Liver (tissue), 9 donors: ENCODE data around the gene KAT5. TPM values are rescaled to one million over a fixed set of nuclear protein-coding genes. Genes with fewer than 3 reads are reported as not detected.

ENCODE experiments used
- DNase-seq: peaks from one replicate; pipeline ENCODE4 v3.0.0-alpha.2; 2017; ENCODE audit warnings: low spot score
- H3K27ac ChIP-seq, 2 donors: one replicate each; pipeline ENCODE4 v1.7.0; 2013; ENCODE audit warnings: inconsistent platforms in 2 of 2, low read length in 2 of 2, control low read depth in 1 of 2, low read depth in 1 of 2, mild to moderate bottlenecking in 1 of 2
- H3K27me3 ChIP-seq, 4 donors: one replicate each; pipeline versions ENCODE4 v1.6.1 to v1.7.0; 2013; ENCODE audit warnings: low read length in 3 of 4, inconsistent platforms in 1 of 4, mild to moderate bottlenecking in 1 of 4, moderate library complexity in 1 of 4; ENCODE audit not compliant: control insufficient read depth in 4 of 4, insufficient read depth in 4 of 4
- H3K36me3 ChIP-seq, 4 donors: one replicate each; pipeline versions ENCODE4 v1.6.1 to v1.7.0; 2013; ENCODE audit warnings: low read length in 3 of 4, mild to moderate bottlenecking in 3 of 4, low read depth in 1 of 4, moderate library complexity in 1 of 4; ENCODE audit not compliant: control insufficient read depth in 4 of 4, insufficient read depth in 3 of 4
- H3K4me1 ChIP-seq, 4 donors: one replicate each; pipeline versions ENCODE4 v1.6.1 to v1.7.0; 2013; ENCODE audit warnings: low read length in 3 of 4, mild to moderate bottlenecking in 3 of 4, moderate library complexity in 1 of 4; ENCODE audit not compliant: control insufficient read depth in 4 of 4, insufficient read depth in 4 of 4
- H3K4me3 ChIP-seq, 3 donors: one replicate each; pipeline versions ENCODE4 v1.6.1 to v1.7.0; 2013; ENCODE audit warnings: low read length in 3 of 3, control low read depth in 1 of 3, low read depth in 1 of 3, mild to moderate bottlenecking in 1 of 3
- H3K9ac ChIP-seq, 2 donors: one replicate each; pipeline ENCODE4 v1.7.0; 2013; ENCODE audit warnings: low read length in 2 of 2, mild to moderate bottlenecking in 2 of 2, moderate library complexity in 2 of 2, control low read depth in 1 of 2, low read depth in 1 of 2
- H3K9me3 ChIP-seq, 4 donors: one replicate each; pipeline versions ENCODE4 v1.6.1 to v1.7.0; 2013; ENCODE audit warnings: low read length in 3 of 4; ENCODE audit not compliant: control insufficient read depth in 4 of 4
- ATF3 ChIP-seq: IDR thresholded peaks from 2 replicates; pipeline ENCODE4 v1.6.1; 2016; ENCODE audit warnings: antibody characterized with exemption
- CTCF ChIP-seq: fragments of 150-350 bp; IDR thresholded peaks from 2 replicates; pipeline ENCODE4 v1.5.1; 2017; ENCODE audit warnings: improper control_type of control experiment, low read depth, low read length; ENCODE audit not compliant: missing input control
- EGR1 ChIP-seq, 2 donors: IDR thresholded peaks; 2 replicates each; pipeline ENCODE4 v1.6.1; 2016 to 2018; ENCODE audit warnings: antibody characterized with exemption in 2 of 2, low read depth in 2 of 2
- FOXA1 ChIP-seq: IDR thresholded peaks from 2 replicates; pipeline ENCODE4 v1.6.1; 2016; ENCODE audit warnings: antibody characterized with exemption
- FOXA2 ChIP-seq: IDR thresholded peaks from 2 replicates; pipeline ENCODE4 v1.6.1; 2016; ENCODE audit warnings: antibody characterized with exemption
- GABPA ChIP-seq, 2 donors: IDR thresholded peaks in 1 of 2; conservative IDR thresholded peaks in 1 of 2; 2 replicates each; pipeline ENCODE4 v1.6.1; 2016; ENCODE audit warnings: antibody characterized with exemption in 2 of 2, mild to moderate bottlenecking in 1 of 2, moderate library complexity in 1 of 2
- HNF4A ChIP-seq, 2 donors: conservative IDR thresholded peaks; 2 replicates each; pipeline ENCODE4 v1.6.1; 2016; ENCODE audit warnings: antibody characterized with exemption in 2 of 2, mild to moderate bottlenecking in 2 of 2
- HNF4G ChIP-seq: IDR thresholded peaks from 2 replicates; pipeline ENCODE4 v1.6.1; 2016; ENCODE audit warnings: antibody characterized with exemption
- JUND ChIP-seq, 2 donors: IDR thresholded peaks; 2 replicates each; pipeline ENCODE4 v1.6.1; 2016; ENCODE audit warnings: antibody characterized with exemption in 2 of 2
- MAX ChIP-seq: IDR thresholded peaks from 2 replicates; pipeline ENCODE4 v1.6.1; 2016; ENCODE audit warnings: antibody characterized with exemption
- NR2F2 ChIP-seq: IDR thresholded peaks from 2 replicates; pipeline ENCODE4 v1.6.1; 2016; ENCODE audit warnings: antibody characterized with exemption
- RAD21 ChIP-seq, 2 donors: IDR thresholded peaks; 2 replicates each; pipeline ENCODE4 v1.6.1; 2016; ENCODE audit warnings: antibody characterized with exemption in 2 of 2, mild to moderate bottlenecking in 2 of 2
- REST ChIP-seq: IDR thresholded peaks from 2 replicates; pipeline ENCODE4 v1.6.1; 2016; ENCODE audit warnings: antibody characterized with exemption, mild to moderate bottlenecking
- RXRA ChIP-seq, 2 donors: IDR thresholded peaks; 2 replicates each; pipeline ENCODE4 v1.6.1; 2017 to 2018; ENCODE audit warnings: antibody characterized with exemption in 2 of 2, mild to moderate bottlenecking in 1 of 2
- SP1 ChIP-seq: IDR thresholded peaks from 2 replicates; pipeline ENCODE4 v1.6.1; 2018; ENCODE audit warnings: antibody characterized with exemption, mild to moderate bottlenecking
- TAF1 ChIP-seq: conservative IDR thresholded peaks from 2 replicates; pipeline ENCODE4 v1.6.1; 2016; ENCODE audit warnings: antibody characterized with exemption, mild to moderate bottlenecking
- ZBTB33 ChIP-seq: IDR thresholded peaks from 2 replicates; pipeline ENCODE4 v1.6.1; 2016; ENCODE audit warnings: antibody characterized with exemption
- WGBS: extraction: QIAGEN DNeasy Blood & Tissue Kit; methylation state at CpG from one replicate; pipeline ENCODE4 v1.1.7; 2013; 5-methylcytosine and 5-hydroxymethylcytosine counted together
- polyA plus RNA-seq, 2 donors: library from polyadenylated mRNA; stranded (reverse) in 1 of 2; unstranded in 1 of 2; fragments of 200-250 nt in 1 of 2; fragments of >200 nt in 1 of 2; fragmentation: Nextera tagmentation in 1 of 2; extraction: Ambion mirVana in 1 of 2; gene quantifications; one replicate each; pipeline versions ENCODE4 v1.2.1 to v1.2.3, GENCODE V29; 2013 to 2015
- total RNA-seq, 2 donors: library from RNA; depleted of rRNA; stranded (reverse); fragments of >200 nt; gene quantifications; one replicate each; pipeline ENCODE4 v1.2.3, GENCODE V29; 2014
- donor health status: healthy.
- donor health status: healthy.
- donor health status: healthy.
- donor health status: healthy.
- donor health status: healthy.

Gene KAT5
- total and polyA plus RNA-seq, 4 donors, result 15.5 to 22.9 (median 18.4) TPM

GRCh38 chr11:65716774-65717405 lies 4.8 kb downstream of the KAT5 start:
- peaks cover 5 to 37% (median 27%) of the 10 kb centered on the region in 4 donors for H3K4me1 ChIP-seq
- no peaks in the 10 kb centered on the region for H3K27me3 ChIP-seq
- DNase-seq, result no peak
- H3K36me3 ChIP-seq, result peaks cover 11 to 54% (median 42%) of the 10 kb centered on the region in 4 donors
- H3K4me3 ChIP-seq, result no peak overlapping the region
- TF ChIP-seq JUND (IDR thresholded peaks at IDR 0.05) (no peak), HNF4G (no peak), RXRA (IDR thresholded peaks at IDR 0.05) (no peak), FOXA1 (no peak), MAX (no peak), FOXA2 (no peak), ZBTB33 (no peak), ATF3 (no peak), SP1 (no peak), EGR1 (IDR thresholded peaks at IDR 0.05; ENCODE audit: low read depth in 2 of 2) (no peak), HNF4A (conservative IDR thresholded peaks at IDR 0.05) (no peak), CTCF (no peak), TAF1 (no peak), RAD21 (IDR thresholded peaks at IDR 0.05) (no peak), GABPA (IDR thresholded peaks at IDR 0.05 in 1 of 2, conservative IDR thresholded peaks at IDR 0.05 in 1 of 2) (no peak), NR2F2 (no peak), REST (no peak)
- H3K9me3 ChIP-seq, result no peaks in the 10 kb centered on the region
- H3K27ac ChIP-seq, result no peak overlapping the region
- WGBS, result 90% methylated on average over 14 of the region's 14 CpGs
- H3K9ac ChIP-seq, result no peak overlapping the region
